ENCODE data around the gene TRIB2.

GRCh38 chr2:12778811-12779579 is 62.3 kb downstream of the TRIB2 start:
- TF ChIP-seq CTCF (IDR thresholded peaks at IDR 0.05; ENCODE audit: low read depth, low read length) (no peak), EZH2phosphoT487 (IDR thresholded peaks at IDR 0.05; ENCODE audit: low read depth) (no peak)

Data from OCI-LY3 (cell line).